ENCODE results near the gene SCYGR2. TPM values are rescaled to one million over a fixed set of nuclear protein-coding genes. Genes with fewer than 3 reads are reported as not detected.

Gene SCYGR2
- total RNA-seq, 1 experiment from 2014 or later = not detected

GRCh38 chr2:227615906-227616305 is 17.2 kb downstream of the SCYGR2 start:
- peak overlapping the region in 1 of 3 experiments; percentile 31; a peak in 2 of 7 replicates for H3K27ac Mint-ChIP-seq
- H2BK15ac ChIP-seq (ENCODE audit: low read depth, low read length) = no peak overlapping the region
- H3K18ac ChIP-seq (ENCODE audit: insufficient read length, low read depth, low read length) = no peak overlapping the region
- no CpG with 5 or more reads among the region's 5 CpGs for WGBS (ENCODE audit: extremely low coverage, insufficient read length, low lambda C conversion rate)
- TF ChIP-seq CTCF (conservative IDR thresholded peaks at IDR 0.05) = no peak
- no peaks in the 10 kb centered on the region for H3K9me3 ChIP-seq (ENCODE audit: control insufficient read depth, low read depth, low read length)
- H3K79me2 ChIP-seq (ENCODE audit: insufficient read depth, low read length) = no peaks in the 10 kb centered on the region
- H3K4me2 ChIP-seq (ENCODE audit: insufficient read depth, insufficient read length, low read length) = no peak overlapping the region
- no peak overlapping the region for H2AK5ac ChIP-seq (ENCODE audit: insufficient read length, low read length)
- no peak overlapping the region for H2BK5ac ChIP-seq (ENCODE audit: insufficient read length, low read length)
- H3K4me1 Mint-ChIP-seq = peaks cover 22 to 23% of the 10 kb centered on the region in 2 experiments
- no peak overlapping the region for H4K5ac ChIP-seq (ENCODE audit: insufficient read length, low read depth, low read length)
- H3K56ac ChIP-seq (ENCODE audit: insufficient read length, low read depth, low read length) = no peak overlapping the region
- no peak overlapping the region for H3K23ac ChIP-seq (ENCODE audit: insufficient read length, low read depth, low read length)
- H3K23me2 ChIP-seq (ENCODE audit: insufficient read length, low read depth, low read length, poor library complexity, severe bottlenecking) = no peaks in the 10 kb centered on the region
- H2BK120ac ChIP-seq (ENCODE audit: low read depth, low read length, poor library complexity, severe bottlenecking) = no peak overlapping the region
- no peaks in the 10 kb centered on the region for H4K20me1 ChIP-seq (ENCODE audit: control insufficient read depth, insufficient read depth, insufficient read length)
- no peak overlapping the region for H2BK12ac ChIP-seq (ENCODE audit: insufficient read length, low read depth, low read length)
- H3K36me3 Mint-ChIP-seq (ENCODE audit: insufficient read depth in 1 of 3, low read depth in 3 of 3) = no peaks in the 10 kb centered on the region
- no peak overlapping the region for H3T11ph ChIP-seq (ENCODE audit: low read length)
- H3K9ac ChIP-seq (ENCODE audit: extremely low read depth, insufficient read length, low read length) = no peak overlapping the region
- no peak overlapping the region for H3K27ac ChIP-seq (ENCODE audit: insufficient read length, low read depth, low read length)
- no peak overlapping the region for H3K14ac ChIP-seq (ENCODE audit: insufficient read depth, low read length)
- H3K4me3 Mint-ChIP-seq = no peak overlapping the region
- peaks cover 8% of the 10 kb centered on the region for H3K27me3 Mint-ChIP-seq (ENCODE audit: low read depth)
- DNase-seq = no peak
- no peaks in the 10 kb centered on the region; a peak in 1 of 5 replicates for H3K9me3 Mint-ChIP-seq
- H3K79me1 ChIP-seq (ENCODE audit: insufficient read depth, low read depth, low read length, poor library complexity, severe bottlenecking) = no peaks in the 10 kb centered on the region
- H3K4ac ChIP-seq (ENCODE audit: low read depth, low read length) = no peak overlapping the region
- no peak overlapping the region for H2AFZ ChIP-seq (ENCODE audit: low read length)
- H4K91ac ChIP-seq (ENCODE audit: insufficient read length, low read depth, low read length) = no peak overlapping the region
- no peaks in the 10 kb centered on the region; the same call in 1 of the 2 replicates for H3K27me3 ChIP-seq (ENCODE audit: insufficient read depth, low read length)
- 0 out of 2 replicates have a peak, but pooled peaks cover 5% of the 10 kb centered on the region for H3K4me1 ChIP-seq (ENCODE audit: insufficient read depth, low read length)
- no peak overlapping the region for H4K8ac ChIP-seq (replicated peaks; ENCODE audit: insufficient read length, low read depth, low read length)
- H2BK20ac ChIP-seq (ENCODE audit: low read depth, low read length, poor library complexity, severe bottlenecking) = no peak overlapping the region

Data from H9 (cell line).